ENCODE measurements around the gene RNF225.
A peak's percentile ranks its signal among the peaks of the same experiment; 100 is the strongest.

Gene RNF225

DNA sequence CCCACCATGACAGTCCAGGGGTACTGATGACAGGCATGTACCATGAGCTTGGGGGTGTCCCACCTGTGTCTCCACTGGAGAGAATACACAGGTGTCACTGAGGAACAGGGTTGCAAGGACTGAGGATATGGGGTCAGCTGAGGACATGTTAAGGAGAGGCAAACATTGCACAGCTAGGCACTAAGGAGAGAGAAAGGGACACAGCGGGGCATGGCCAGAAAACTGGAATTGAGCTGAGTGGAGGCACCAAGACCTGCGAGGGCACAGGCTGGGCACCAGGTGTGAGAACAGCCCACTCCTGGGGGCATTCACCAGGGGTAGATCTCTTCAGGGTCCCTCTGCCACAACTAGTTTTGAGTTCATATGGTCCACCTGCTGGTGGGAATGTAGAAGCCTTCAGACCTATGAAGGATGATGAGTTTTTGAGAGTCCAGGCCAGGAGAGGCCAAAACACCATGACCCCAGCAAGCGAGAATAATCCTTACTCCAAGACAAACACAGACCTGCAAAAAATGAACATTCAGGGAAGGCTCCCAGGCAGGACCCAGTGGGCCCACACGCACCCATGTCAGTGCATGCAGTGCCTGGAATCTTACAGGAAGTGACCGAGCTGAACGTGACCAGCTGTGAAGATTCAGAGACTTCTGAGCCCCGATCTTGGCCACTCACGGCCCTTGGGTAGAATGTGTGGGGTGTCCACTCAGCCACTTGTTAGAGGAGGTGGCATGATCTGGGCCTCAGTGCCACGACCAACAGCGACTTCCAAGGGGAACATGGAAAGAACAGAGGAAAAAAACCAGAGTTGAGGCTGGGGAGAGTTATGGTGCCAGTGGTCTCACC, 11.6 kb downstream of the RNF225 start:
- no peak for DNase-seq (ENCODE audit: low read depth)
- peak; percentile 41 for TF ChIP-seq CTCF (IDR thresholded peaks at IDR 0.05; ENCODE audit: control insufficient read depth, insufficient read depth, low read depth, low read length, missing control alignments)
- peak overlapping the region; percentile 84 for H3K4me3 ChIP-seq (ENCODE audit: control insufficient read depth, low read depth, low read length)

DNA sequence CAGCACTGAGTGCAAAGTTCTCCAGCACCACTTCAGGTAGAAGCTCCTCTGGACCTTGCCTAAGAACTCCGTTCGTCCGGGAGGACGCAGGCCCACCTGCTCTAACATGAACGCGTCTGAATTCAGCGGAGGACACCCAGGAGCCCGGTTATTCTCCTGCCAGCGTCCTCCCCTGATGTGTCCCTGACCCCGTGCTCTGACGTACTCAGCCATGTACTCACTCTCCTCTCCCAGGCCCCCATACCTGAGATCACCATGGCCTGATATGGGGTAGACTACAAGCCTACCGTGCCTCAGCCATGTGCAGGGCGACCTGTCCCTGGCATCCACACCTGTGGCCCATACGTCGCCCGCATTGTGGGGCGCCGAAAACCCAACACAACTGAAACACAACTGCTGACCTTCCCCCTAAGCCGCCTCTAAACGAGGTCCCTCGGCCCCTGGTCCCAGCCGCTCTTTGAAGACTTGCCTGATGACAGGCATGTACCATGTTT, 12.2 kb downstream of the RNF225 start:
- H3K4me3 ChIP-seq (ENCODE audit: control insufficient read depth, low read depth, low read length) = peak overlapping the region; percentile 84
- no peak for TF ChIP-seq CTCF (IDR thresholded peaks at IDR 0.05; ENCODE audit: control insufficient read depth, insufficient read depth, low read depth, low read length, missing control alignments)
- DNase-seq (ENCODE audit: low read depth) = no peak

DNA sequence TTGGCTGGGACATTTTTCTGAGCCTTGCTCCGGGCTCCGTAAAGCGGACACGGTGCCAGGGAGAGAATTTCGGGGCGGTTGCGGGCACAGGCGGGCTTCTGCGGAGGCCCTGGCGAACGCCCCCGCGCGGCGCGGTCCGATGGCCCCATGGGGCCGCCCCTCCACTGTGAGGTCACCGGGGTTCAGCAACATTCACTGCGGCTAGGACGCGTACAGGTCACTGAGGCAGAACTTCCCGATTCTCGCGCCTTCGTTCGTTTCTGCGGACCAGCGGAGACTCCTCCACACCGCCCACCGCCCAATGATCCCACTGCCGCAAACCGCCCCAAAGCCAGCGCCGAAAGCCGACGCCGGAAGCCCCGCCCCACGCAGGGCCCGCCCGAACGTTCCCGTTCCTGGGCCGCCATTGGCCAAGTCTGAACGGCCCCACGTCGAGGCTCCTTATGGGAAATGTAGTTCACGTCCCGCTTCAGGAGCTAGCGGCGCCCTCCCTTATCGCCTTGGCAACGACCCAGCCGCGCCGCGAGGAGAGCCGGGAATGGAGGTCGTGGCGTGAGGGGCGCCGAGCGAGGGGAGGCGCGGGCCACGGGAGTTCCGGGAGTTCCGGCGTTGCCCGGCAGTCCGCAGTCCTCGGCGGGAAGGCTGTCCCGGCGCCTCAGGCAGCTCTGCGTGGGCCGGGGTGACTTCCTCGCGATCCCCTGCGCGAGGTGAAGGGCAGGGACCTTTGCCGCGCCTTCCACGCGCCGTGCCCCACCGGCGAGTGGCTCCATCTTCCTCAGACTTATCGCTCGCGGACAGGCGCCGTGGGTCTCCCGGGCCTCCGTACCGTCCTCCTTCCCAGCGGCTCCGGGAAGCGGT, 12.9 kb downstream of the RNF225 start, which contains the start of gene ZNF584:
TSS of gene ZNF584 (plus strand) at position 498 of the 858 bp plus-strand sequence. CDS start 499 bp downstream, outside the sequence.
- TF ChIP-seq CTCF (IDR thresholded peaks at IDR 0.05; ENCODE audit: control insufficient read depth, insufficient read depth, low read depth, low read length, missing control alignments) = no peak
- peak; percentile 48 for DNase-seq (ENCODE audit: low read depth)
- peak within 1 kb of the TSS; percentile 84 for H3K4me3 ChIP-seq (ENCODE audit: control insufficient read depth, low read depth, low read length)

DNA sequence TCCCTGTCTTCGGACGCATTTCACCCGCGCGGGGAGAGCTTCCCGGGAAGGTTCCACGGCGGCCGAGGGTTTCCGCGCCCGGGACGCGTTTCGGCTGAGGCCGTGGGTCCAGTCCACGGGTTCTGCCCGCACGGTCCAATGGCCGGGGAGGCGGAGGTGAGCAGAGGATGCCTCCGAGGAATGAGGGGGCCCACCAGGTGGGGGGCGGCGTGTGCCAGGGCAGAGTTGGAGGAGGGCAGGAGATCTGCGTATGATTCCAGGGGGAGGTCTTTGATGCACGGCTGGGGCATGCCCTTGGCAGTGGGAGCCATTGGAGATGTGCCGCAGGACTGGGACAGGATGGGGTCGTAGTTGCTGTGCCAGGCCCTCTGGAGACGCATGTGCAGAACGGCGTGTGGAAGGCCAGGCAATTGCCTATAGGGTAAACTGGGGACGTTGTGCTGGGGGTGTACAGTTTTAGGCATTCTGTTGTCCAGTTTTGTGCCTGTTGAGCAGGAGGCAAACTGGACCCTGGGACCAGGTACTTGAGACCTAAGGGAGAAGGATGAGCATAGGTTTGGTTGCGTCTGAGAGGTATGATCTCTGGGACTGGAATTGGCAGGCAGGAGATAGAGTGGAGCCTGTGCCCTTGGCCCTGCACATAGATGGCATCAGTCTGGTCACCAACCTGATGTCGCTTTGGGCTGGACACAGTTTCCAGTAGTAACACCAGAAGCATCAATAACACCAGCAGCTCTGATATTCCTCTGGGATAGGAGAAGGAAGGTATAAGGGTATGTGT, 13.7 kb downstream of the RNF225 start:
- no peak for TF ChIP-seq CTCF (IDR thresholded peaks at IDR 0.05; ENCODE audit: control insufficient read depth, insufficient read depth, low read depth, low read length, missing control alignments)
- no peak for DNase-seq (ENCODE audit: low read depth)

DNA sequence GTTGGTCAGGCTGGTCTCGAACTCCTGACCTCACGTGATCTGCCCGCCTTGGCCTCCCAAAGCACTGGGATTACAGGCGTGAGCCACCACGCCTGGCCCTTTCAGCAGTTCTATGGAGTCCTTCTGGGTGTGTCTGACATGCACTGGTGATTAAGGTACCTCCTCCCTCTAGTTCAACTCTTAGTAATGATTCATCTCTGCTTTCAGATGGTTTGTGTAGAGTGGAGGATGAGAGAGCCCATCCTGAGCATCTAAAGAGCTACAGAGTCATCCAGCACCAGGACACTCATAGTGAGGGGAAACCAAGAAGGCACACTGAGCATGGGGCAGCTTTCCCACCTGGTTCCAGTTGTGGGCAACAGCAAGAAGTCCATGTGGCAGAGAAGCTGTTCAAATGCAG, 21.1 kb downstream of the RNF225 start:
- no peak for DNase-seq (ENCODE audit: low read depth)
- no peak overlapping the region for H3K4me3 ChIP-seq (ENCODE audit: control insufficient read depth, low read depth, low read length)
- TF ChIP-seq CTCF (IDR thresholded peaks at IDR 0.05; ENCODE audit: control insufficient read depth, insufficient read depth, low read depth, low read length, missing control alignments) = no peak

More for the DNA sequence above, 13.7 kb downstream of the RNF225 start:
- H3K4me3 ChIP-seq (ENCODE audit: control insufficient read depth, low read depth, low read length) = peak overlapping the region; percentile 84

DNA sequence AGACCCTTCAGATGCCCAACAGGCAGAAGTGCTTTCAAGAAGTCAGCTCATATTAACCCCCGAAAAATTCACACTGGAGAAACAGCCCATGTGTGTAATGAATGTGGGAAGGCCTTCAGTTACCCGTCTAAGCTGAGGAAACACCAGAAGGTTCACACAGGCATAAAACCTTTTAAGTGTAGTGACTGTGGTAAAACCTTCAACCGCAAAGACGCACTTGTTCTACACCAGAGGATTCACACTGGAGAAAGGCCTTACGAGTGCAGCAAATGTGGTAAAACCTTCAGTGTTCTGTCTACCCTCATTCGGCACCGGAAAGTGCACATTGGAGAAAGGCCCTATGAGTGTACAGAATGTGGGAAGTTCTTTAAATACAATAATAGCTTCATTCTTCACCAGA, 21.6 kb downstream of the RNF225 start:
- DNase-seq (ENCODE audit: low read depth) = no peak
- no peak for TF ChIP-seq CTCF (IDR thresholded peaks at IDR 0.05; ENCODE audit: control insufficient read depth, insufficient read depth, low read depth, low read length, missing control alignments)
- no peak overlapping the region for H3K4me3 ChIP-seq (ENCODE audit: control insufficient read depth, low read depth, low read length)
